B cell (primary cell): ENCODE data around the gene RAPGEF1.

Source experiments
- EZH2 ChIP-seq: IDR thresholded peaks from 2 replicates; pipeline ENCODE4 v1.6.1; 2012; ENCODE audit warnings: borderline replicate concordance, low read depth, mild to moderate bottlenecking, moderate library complexity, low read length; ENCODE audit not compliant: insufficient read depth, poor library complexity, severe bottlenecking
- TF ChIP-seq, protein P1 (sequence below): fragments of 200-600 bp; IDR thresholded peaks from one replicate; pipeline ENCODE4 v1.8.0; 2022; ENCODE audit warnings: antibody characterized with exemption, mild to moderate bottlenecking

DNA sequence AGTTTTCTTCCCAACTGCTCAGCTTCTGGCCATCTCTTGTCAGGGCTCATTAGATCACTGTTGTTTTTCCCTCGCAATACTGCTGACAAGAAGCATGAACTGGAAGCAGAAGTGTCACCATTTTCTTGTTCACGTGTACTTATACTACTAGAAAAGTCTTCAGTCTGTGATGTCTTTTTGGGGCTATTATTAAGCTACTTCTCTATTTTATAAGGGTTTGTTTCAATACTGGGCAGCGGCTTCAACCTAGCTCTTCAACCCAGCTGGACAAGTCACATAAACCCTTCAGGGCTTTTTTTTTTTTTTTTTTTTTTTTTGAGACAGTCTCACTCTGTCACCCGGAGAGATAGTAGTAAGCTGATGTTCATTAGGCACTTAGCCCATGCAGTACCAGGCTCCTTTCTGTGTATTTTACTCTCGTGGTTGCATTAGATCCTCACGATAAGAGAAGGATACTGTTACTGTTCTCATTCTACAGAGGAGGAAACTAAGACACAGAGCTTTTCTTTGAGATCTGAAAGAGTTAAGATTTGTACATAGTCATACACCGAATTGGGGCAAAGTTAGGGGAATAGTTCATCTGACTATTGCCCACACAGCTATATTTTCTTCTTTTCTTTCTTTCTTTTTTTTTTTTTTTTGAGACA lies 20.5 kb downstream of the RAPGEF1 start:
- TF ChIP-seq, protein P1, sequence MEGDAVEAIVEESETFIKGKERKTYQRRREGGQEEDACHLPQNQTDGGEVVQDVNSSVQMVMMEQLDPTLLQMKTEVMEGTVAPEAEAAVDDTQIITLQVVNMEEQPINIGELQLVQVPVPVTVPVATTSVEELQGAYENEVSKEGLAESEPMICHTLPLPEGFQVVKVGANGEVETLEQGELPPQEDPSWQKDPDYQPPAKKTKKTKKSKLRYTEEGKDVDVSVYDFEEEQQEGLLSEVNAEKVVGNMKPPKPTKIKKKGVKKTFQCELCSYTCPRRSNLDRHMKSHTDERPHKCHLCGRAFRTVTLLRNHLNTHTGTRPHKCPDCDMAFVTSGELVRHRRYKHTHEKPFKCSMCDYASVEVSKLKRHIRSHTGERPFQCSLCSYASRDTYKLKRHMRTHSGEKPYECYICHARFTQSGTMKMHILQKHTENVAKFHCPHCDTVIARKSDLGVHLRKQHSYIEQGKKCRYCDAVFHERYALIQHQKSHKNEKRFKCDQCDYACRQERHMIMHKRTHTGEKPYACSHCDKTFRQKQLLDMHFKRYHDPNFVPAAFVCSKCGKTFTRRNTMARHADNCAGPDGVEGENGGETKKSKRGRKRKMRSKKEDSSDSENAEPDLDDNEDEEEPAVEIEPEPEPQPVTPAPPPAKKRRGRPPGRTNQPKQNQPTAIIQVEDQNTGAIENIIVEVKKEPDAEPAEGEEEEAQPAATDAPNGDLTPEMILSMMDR: no peak
- TF ChIP-seq EZH2: no peak
